Retinal pigment epithelial cell (primary cell): ENCODE measurements around the gene C2orf42.
"Not testable (repeated sequence)": the region's sequence is repeated elsewhere in the genome, so short reads cannot be mapped to it uniquely, and the experiment has no call there.

ENCODE experiments used
- DNase-seq: peaks from one replicate; pipeline ENCODE4 v3.0.0-alpha.2; 2010; ENCODE audit warnings: low read depth
- H3K4me3 ChIP-seq: 2 replicates; pipeline ENCODE4 v1.5.1; 2011; ENCODE audit warnings: mild to moderate bottlenecking, low read length, control low read depth, moderate library complexity
- CTCF ChIP-seq: conservative IDR thresholded peaks from 2 replicates; pipeline ENCODE4 v1.5.1; 2011; ENCODE audit warnings: low read depth, low read length, control low read depth, inconsistent platforms

C2orf42 gene

GRCh38 chr2:70103531-70104061 is 87.2 kb downstream of the C2orf42 start:
- TF ChIP-seq CTCF: no peak
- no peak overlapping the region for H3K4me3 ChIP-seq
- DNase-seq: no peak

GRCh38 chr2:70102323-70102905 is 88.4 kb downstream of the C2orf42 start:
- DNase-seq, H3K4me3 ChIP-seq: not testable (repeated sequence)

- H3K4me3 ChIP-seq, DNase-seq: not testable (repeated sequence)
These were observed 89.1 kb downstream of the C2orf42 start for GRCh38 chr2:70101686-70102085.

- TF ChIP-seq CTCF: no peak
- H3K4me3 ChIP-seq: no peak overlapping the region
- DNase-seq: no peak
These were observed 89.6 kb downstream of the C2orf42 start for GRCh38 chr2:70101174-70101573.
